GM06990 (cell line): Measurements from ENCODE around the gene EFR3B.

ENCODE experiments used
- DNase-seq: peaks from one replicate; pipeline ENCODE4 v3.0.0-alpha.2; 2011; ENCODE audit not compliant: insufficient read length; ENCODE audit errors: extremely low read depth
- H3K27me3 ChIP-seq: replicated peaks from 2 replicates; pipeline ENCODE4 v1.6.0; 2011; ENCODE audit warnings: low read length; ENCODE audit not compliant: control insufficient read depth, insufficient read depth
- H3K36me3 ChIP-seq: 2 replicates; pipeline ENCODE4 v1.5.1; 2011; ENCODE audit warnings: low read length; ENCODE audit not compliant: control insufficient read depth, insufficient read depth
- H3K4me3 ChIP-seq: replicated peaks from 2 replicates; pipeline ENCODE4 v1.5.1; 2011; ENCODE audit warnings: low read depth, mild to moderate bottlenecking, control low read depth, low read length
- CTCF ChIP-seq: IDR thresholded peaks from 2 replicates; pipeline ENCODE4 v1.5.1; 2011; ENCODE audit warnings: low read length, control low read depth, mild to moderate bottlenecking, inconsistent platforms; ENCODE audit not compliant: insufficient read depth, poor library complexity, severe bottlenecking

Gene EFR3B

GRCh38 chr2:25029183-25029554, 12.7 kb upstream of the EFR3B start:
- no peak for TF ChIP-seq CTCF
- no peaks in the 10 kb centered on the region; the same call in none of the 2 replicates for H3K27me3 ChIP-seq
- no peak for DNase-seq
- no peak overlapping the region for H3K4me3 ChIP-seq
- no peaks in the 10 kb centered on the region for H3K36me3 ChIP-seq

GRCh38 chr2:25030702-25031101, 11.2 kb upstream of the EFR3B start:
- no peak for TF ChIP-seq CTCF
- H3K4me3 ChIP-seq: no peak overlapping the region
- DNase-seq: no peak
- H3K36me3 ChIP-seq: no peaks in the 10 kb centered on the region
- H3K27me3 ChIP-seq: no peaks in the 10 kb centered on the region; the same call in none of the 2 replicates

GRCh38 chr2:25032094-25032493, 9.8 kb upstream of the EFR3B start:
- DNase-seq: no peak
- TF ChIP-seq CTCF: no peak

GRCh38 chr2:25032901-25033300, 9.0 kb upstream of the EFR3B start:
- no peaks in the 10 kb centered on the region for H3K36me3 ChIP-seq
- no peak for DNase-seq
- TF ChIP-seq CTCF: no peak
- no peak overlapping the region for H3K4me3 ChIP-seq
- no peaks in the 10 kb centered on the region; the same call in none of the 2 replicates for H3K27me3 ChIP-seq

More at GRCh38 chr2:25032094-25032493, 9.8 kb upstream of the EFR3B start:
- no peak overlapping the region for H3K4me3 ChIP-seq
- H3K36me3 ChIP-seq: no peaks in the 10 kb centered on the region
- no peaks in the 10 kb centered on the region; the same call in none of the 2 replicates for H3K27me3 ChIP-seq

GRCh38 chr2:25034081-25034480, 7.8 kb upstream of the EFR3B start:
- H3K27me3 ChIP-seq: no peaks in the 10 kb centered on the region; the same call in none of the 2 replicates
- DNase-seq: no peak
- no peaks in the 10 kb centered on the region for H3K36me3 ChIP-seq
- H3K4me3 ChIP-seq: no peak overlapping the region
- no peak for TF ChIP-seq CTCF

- DNase-seq: no peak
- H3K27me3 ChIP-seq: no peaks in the 10 kb centered on the region; the same call in none of the 2 replicates
- no peak for TF ChIP-seq CTCF
- no peak overlapping the region for H3K4me3 ChIP-seq
- no peaks in the 10 kb centered on the region for H3K36me3 ChIP-seq
Measured at GRCh38 chr2:25035537-25036220, 6.2 kb upstream of the EFR3B start.
